H9 (cell line): ENCODE results near the gene DLG5. TPM values are rescaled to one million over a fixed set of nuclear protein-coding genes. Genes with fewer than 3 reads are reported as not detected.

ENCODE experiments used
- DNase-seq: peaks from one replicate; pipeline ENCODE4 v3.0.0-alpha.2; 2017
- H2AFZ ChIP-seq: one replicate; pipeline ENCODE4 v1.6.1; 2013; ENCODE audit warnings: mild to moderate bottlenecking, low read length, control low read depth, moderate library complexity
- H2AK5ac ChIP-seq: 2 replicates; pipeline ENCODE4 v1.6.1; 2013; ENCODE audit warnings: low read length, control low read depth, mixed read lengths; ENCODE audit not compliant: insufficient read length
- H2BK120ac ChIP-seq: one replicate; pipeline ENCODE4 v1.6.1; 2013; ENCODE audit warnings: low read depth, mild to moderate bottlenecking, low read length, control low read depth, inconsistent platforms; ENCODE audit not compliant: poor library complexity, severe bottlenecking
- H2BK12ac ChIP-seq: 2 replicates; pipeline ENCODE4 v1.6.1; 2013; ENCODE audit warnings: low read length, control low read depth, mixed read lengths, low read depth; ENCODE audit not compliant: insufficient read length
- H2BK15ac ChIP-seq: 2 replicates; pipeline ENCODE4 v1.6.1; 2013; ENCODE audit warnings: low read depth, low read length, control low read depth
- H2BK20ac ChIP-seq: one replicate; pipeline ENCODE4 v1.6.1; 2013; ENCODE audit warnings: low read depth, mild to moderate bottlenecking, low read length, control low read depth, inconsistent platforms; ENCODE audit not compliant: poor library complexity, severe bottlenecking
- H2BK5ac ChIP-seq: 2 replicates; pipeline ENCODE4 v1.6.1; 2013; ENCODE audit warnings: low read length, control low read depth, mixed read lengths; ENCODE audit not compliant: insufficient read length
- H3K14ac ChIP-seq: 2 replicates; pipeline ENCODE4 v1.6.1; 2013; ENCODE audit warnings: low read length, control low read depth; ENCODE audit not compliant: insufficient read depth
- H3K18ac ChIP-seq: 2 replicates; pipeline ENCODE4 v1.6.1; 2013; ENCODE audit warnings: low read depth, mild to moderate bottlenecking, mixed read lengths, low read length, control low read depth; ENCODE audit not compliant: insufficient read length
- H3K23ac ChIP-seq: 2 replicates; pipeline ENCODE4 v1.6.1; 2013; ENCODE audit warnings: low read length, control low read depth, mixed read lengths, low read depth; ENCODE audit not compliant: insufficient read length
- H3K23me2 ChIP-seq: 2 replicates; pipeline ENCODE4 v1.6.1; 2013; ENCODE audit warnings: low read depth, mild to moderate bottlenecking, mixed read lengths, low read length, control low read depth; ENCODE audit not compliant: insufficient read length, poor library complexity, severe bottlenecking
- H3K27ac ChIP-seq: 2 replicates; pipeline ENCODE4 v1.5.1; 2013; ENCODE audit warnings: low read length, control low read depth, mixed read lengths, low read depth; ENCODE audit not compliant: insufficient read length
- H3K27me3 ChIP-seq: 2 replicates; pipeline ENCODE4 v1.6.1; 2013; ENCODE audit warnings: low read length, control low read depth, inconsistent platforms; ENCODE audit not compliant: insufficient read depth
- H3K4ac ChIP-seq: 2 replicates; pipeline ENCODE4 v1.6.1; 2013; ENCODE audit warnings: low read depth, mild to moderate bottlenecking, control low read depth, inconsistent platforms, low read length, moderate library complexity
- H3K4me1 ChIP-seq: 2 replicates; pipeline ENCODE4 v1.6.1; 2013; ENCODE audit warnings: low read length, control low read depth, inconsistent platforms; ENCODE audit not compliant: insufficient read depth
- H3K4me2 ChIP-seq: 2 replicates; pipeline ENCODE4 v1.6.1; 2013; ENCODE audit warnings: low read length, control low read depth, mixed read lengths; ENCODE audit not compliant: insufficient read length, insufficient read depth
- H3K56ac ChIP-seq: 2 replicates; pipeline ENCODE4 v1.6.1; 2013; ENCODE audit warnings: low read depth, mild to moderate bottlenecking, mixed read lengths, low read length, control low read depth; ENCODE audit not compliant: insufficient read length
- H3K79me1 ChIP-seq: 2 replicates; pipeline ENCODE4 v1.6.1; 2013; ENCODE audit warnings: low read depth, mild to moderate bottlenecking, moderate library complexity, low read length, control low read depth, inconsistent platforms; ENCODE audit not compliant: insufficient read depth, poor library complexity, severe bottlenecking
- H3K79me2 ChIP-seq: 2 replicates; pipeline ENCODE4 v1.6.1; 2013; ENCODE audit warnings: low read length, control low read depth, inconsistent platforms; ENCODE audit not compliant: insufficient read depth
- H3K9ac ChIP-seq: 2 replicates; pipeline ENCODE4 v1.6.1; 2013; ENCODE audit warnings: low read length, control low read depth, mixed read lengths; ENCODE audit not compliant: insufficient read length; ENCODE audit errors: extremely low read depth
- H3K9me3 ChIP-seq: one replicate; pipeline ENCODE4 v1.6.1; 2013; ENCODE audit warnings: low read depth, low read length, inconsistent platforms; ENCODE audit not compliant: control insufficient read depth
- H3T11ph ChIP-seq: one replicate; pipeline ENCODE4 v1.6.1; 2013; ENCODE audit warnings: mild to moderate bottlenecking, low read length, control low read depth, inconsistent platforms
- H4K20me1 ChIP-seq: one replicate; pipeline ENCODE4 v1.6.1; 2013; ENCODE audit not compliant: control insufficient read depth, insufficient read length, insufficient read depth
- H4K5ac ChIP-seq: 2 replicates; pipeline ENCODE4 v1.6.1; 2013; ENCODE audit warnings: low read depth, mild to moderate bottlenecking, mixed read lengths, low read length, control low read depth; ENCODE audit not compliant: insufficient read length
- H4K8ac ChIP-seq: replicated peaks from 2 replicates; pipeline ENCODE4 v1.6.1; 2013; ENCODE audit warnings: low read length, control low read depth, mixed read lengths, low read depth; ENCODE audit not compliant: insufficient read length
- H4K91ac ChIP-seq: 2 replicates; pipeline ENCODE4 v1.6.1; 2013; ENCODE audit warnings: low read depth, mild to moderate bottlenecking, moderate library complexity, mixed read lengths, low read length, control low read depth; ENCODE audit not compliant: insufficient read length
- H3K27ac Mint-ChIP-seq, 3 experiments: 2 replicates in 2 of 3; 3 replicates in 1 of 3; pipeline ENCODE4 v1.8.0; 2020 to 2021; ENCODE audit warnings: mixed read lengths in 3 of 3, mild to moderate bottlenecking in 1 of 3, moderate library complexity in 1 of 3
- H3K27me3 Mint-ChIP-seq: 2 replicates; pipeline ENCODE4 v1.8.0; 2021; ENCODE audit warnings: low read depth, mild to moderate bottlenecking, moderate library complexity, mixed read lengths
- H3K36me3 Mint-ChIP-seq, 3 experiments: 2 replicates in 2 of 3; 3 replicates in 1 of 3; pipeline ENCODE4 v1.8.0; 2020 to 2021; ENCODE audit warnings: low read depth in 3 of 3, mixed read lengths in 3 of 3; ENCODE audit not compliant: insufficient read depth in 1 of 3
- H3K4me1 Mint-ChIP-seq, 2 experiments: 2 replicates each; pipeline ENCODE4 v1.8.0; 2020; ENCODE audit warnings: mixed read lengths in 2 of 2
- H3K4me3 Mint-ChIP-seq, 2 experiments: 2 replicates in 1 of 2; 3 replicates in 1 of 2; pipeline ENCODE4 v1.8.0; 2020 to 2021; ENCODE audit warnings: mild to moderate bottlenecking in 2 of 2, mixed read lengths in 2 of 2, moderate library complexity in 1 of 2
- H3K9me3 Mint-ChIP-seq, 2 experiments: 2 replicates in 1 of 2; 3 replicates in 1 of 2; pipeline ENCODE4 v1.8.0; 2020; ENCODE audit warnings: mild to moderate bottlenecking in 2 of 2, mixed read lengths in 2 of 2, moderate library complexity in 1 of 2
- CTCF ChIP-seq: fragments of 200-600 bp; sonication (generic); conservative IDR thresholded peaks from 3 replicates; pipeline ENCODE4 v1.8.0; 2021; ENCODE audit warnings: antibody characterized with exemption, mild to moderate bottlenecking
- WGBS: extraction: QIAGEN DNeasy Blood & Tissue Kit; methylation state at CpG from one replicate; pipeline ENCODE4 v1.1.7; 2013; ENCODE audit warnings: missing lambda C conversion rate, low lambda C conversion rate, mixed read lengths; ENCODE audit not compliant: insufficient read length; ENCODE audit errors: extremely low coverage; 5-methylcytosine and 5-hydroxymethylcytosine counted together
- total RNA-seq: library from RNA; stranded (reverse); gene quantifications from 2 replicates; pipeline ENCODE4 v1.2.1, GENCODE V29; 2021

Gene DLG5
- total RNA-seq, 1 experiment from 2014 or later: 67.4 TPM

GRCh38 chr10:77960829-77961329 is 34.3 kb upstream of the DLG5 start:
- Histone ChIP-seq H3K4me2 (no peak overlapping the region), H2BK15ac (no peak overlapping the region), H3K79me2 (no peaks in the 10 kb centered on the region), H2BK12ac (no peak overlapping the region), H3K56ac (no peak overlapping the region), H3K4ac (no peak overlapping the region), H4K5ac (no peak overlapping the region), H3K4me1 (no peaks in the 10 kb centered on the region), H3K9me3 (peaks cover 14% of the 10 kb centered on the region), H3T11ph (no peak overlapping the region), H3K18ac (no peak overlapping the region), H4K20me1 (no peaks in the 10 kb centered on the region), H2AFZ (no peak overlapping the region), H3K79me1 (no peaks in the 10 kb centered on the region), H2BK5ac (no peak overlapping the region), H4K8ac (no peak overlapping the region), H4K91ac (no peak overlapping the region), H3K9ac (no peak overlapping the region), H2BK120ac (no peak overlapping the region), H2BK20ac (no peak overlapping the region), H3K27ac (no peak overlapping the region), H3K23ac (no peak overlapping the region), H3K27me3 (no peaks in the 10 kb centered on the region), H2AK5ac (no peak overlapping the region), H3K14ac (no peak overlapping the region), H3K23me2 (no peaks in the 10 kb centered on the region)
- no peak for DNase-seq
- Mint-ChIP-seq H3K4me3 (no peak overlapping the region), H3K36me3 (peaks cover 13 to 18% (median 17%) of the 10 kb centered on the region in 3 experiments), H3K27me3 (no peaks in the 10 kb centered on the region), H3K27ac (no peak overlapping the region), H3K4me1 (peaks cover 6% of the 10 kb centered on the region in 2 experiments), H3K9me3 (peaks cover 20 to 22% of the 10 kb centered on the region in 2 experiments)
- no peak for TF ChIP-seq CTCF
- 100% methylated on average over 3 of the region's 6 CpGs for WGBS
